HK-2 (cell line): Measurements from ENCODE around the gene RELT.
"Not testable (repeated sequence)": the region's sequence is repeated elsewhere in the genome, so short reads cannot be mapped to it uniquely, and the experiment has no call there.

ENCODE experiments used
- DNase-seq: peaks from one replicate; pipeline ENCODE4 v3.0.0-alpha.2; 2018; ENCODE audit not compliant: unreplicated experiment

RELT gene

GRCh38 chr11:73436859-73437258 is 60.7 kb downstream of the RELT start:
- not testable (repeated sequence) for DNase-seq

DNA sequence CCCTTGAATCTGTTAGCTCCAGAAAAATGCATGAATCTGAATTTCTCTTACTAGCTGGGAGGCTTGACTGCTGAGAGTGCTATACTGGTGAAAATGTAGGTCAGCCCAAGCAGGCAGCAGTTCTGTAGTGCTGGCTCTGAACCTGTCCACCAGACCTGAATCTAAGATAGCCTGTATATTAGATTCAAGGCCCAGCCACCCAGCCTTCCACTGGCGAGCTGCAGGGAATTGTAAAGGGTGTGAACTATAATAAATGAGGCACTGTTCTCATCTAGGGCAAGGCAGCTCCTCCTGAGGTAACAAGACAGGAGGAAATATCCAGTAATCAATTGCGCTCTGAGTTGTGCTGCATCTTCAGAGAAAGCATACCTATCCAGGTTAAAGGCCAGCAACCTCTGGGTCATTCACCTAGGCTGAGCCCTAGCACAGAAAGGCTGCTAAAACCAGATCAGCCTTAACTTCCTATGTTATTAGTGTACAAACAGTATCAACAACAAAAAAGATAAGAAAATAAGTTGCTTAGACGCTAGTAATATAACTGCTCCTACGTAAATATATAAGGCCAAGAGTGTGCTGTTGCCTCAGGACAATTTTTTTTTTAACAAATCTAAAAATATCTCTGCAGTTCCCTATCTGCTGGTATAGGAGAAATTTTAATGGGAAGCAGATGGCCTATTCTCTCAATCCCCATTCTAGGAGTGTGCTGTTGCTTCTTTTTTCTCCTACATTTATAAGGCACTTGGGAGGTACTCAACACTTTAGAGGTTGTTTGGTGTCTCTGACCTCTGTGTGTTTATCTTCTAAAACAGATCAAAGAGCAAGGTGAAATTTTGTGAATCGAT is 63.0 kb downstream of the RELT start:
- no peak for DNase-seq

GRCh38 chr11:73445980-73446379 is 69.8 kb downstream of the RELT start:
- DNase-seq, result no peak

- no peak for DNase-seq
Observed at GRCh38 chr11:73446766-73447165, 70.6 kb downstream of the RELT start.
